OCI-M2 (cell line): Measurements from ENCODE around the gene PLCB2.

Experiments used
- DNase-seq: peaks from one replicate; lab custom pipeline; 2025; ENCODE audit not compliant: unreplicated experiment; lab: John Stamatoyannopoulos, UW

Gene PLCB2

GRCh38 chr15:40328176-40328575 lies 20.4 kb upstream of the PLCB2 start:
- DNase-seq = no peak

- DNase-seq = no peak
Measured at GRCh38 chr15:40327457-40327856, 19.7 kb upstream of the PLCB2 start.

GRCh38 chr15:40325700-40326099 lies 18.0 kb upstream of the PLCB2 start:
- DNase-seq = no peak

GRCh38 chr15:40325188-40325587 lies 17.5 kb upstream of the PLCB2 start:
- DNase-seq = no peak

DNA sequence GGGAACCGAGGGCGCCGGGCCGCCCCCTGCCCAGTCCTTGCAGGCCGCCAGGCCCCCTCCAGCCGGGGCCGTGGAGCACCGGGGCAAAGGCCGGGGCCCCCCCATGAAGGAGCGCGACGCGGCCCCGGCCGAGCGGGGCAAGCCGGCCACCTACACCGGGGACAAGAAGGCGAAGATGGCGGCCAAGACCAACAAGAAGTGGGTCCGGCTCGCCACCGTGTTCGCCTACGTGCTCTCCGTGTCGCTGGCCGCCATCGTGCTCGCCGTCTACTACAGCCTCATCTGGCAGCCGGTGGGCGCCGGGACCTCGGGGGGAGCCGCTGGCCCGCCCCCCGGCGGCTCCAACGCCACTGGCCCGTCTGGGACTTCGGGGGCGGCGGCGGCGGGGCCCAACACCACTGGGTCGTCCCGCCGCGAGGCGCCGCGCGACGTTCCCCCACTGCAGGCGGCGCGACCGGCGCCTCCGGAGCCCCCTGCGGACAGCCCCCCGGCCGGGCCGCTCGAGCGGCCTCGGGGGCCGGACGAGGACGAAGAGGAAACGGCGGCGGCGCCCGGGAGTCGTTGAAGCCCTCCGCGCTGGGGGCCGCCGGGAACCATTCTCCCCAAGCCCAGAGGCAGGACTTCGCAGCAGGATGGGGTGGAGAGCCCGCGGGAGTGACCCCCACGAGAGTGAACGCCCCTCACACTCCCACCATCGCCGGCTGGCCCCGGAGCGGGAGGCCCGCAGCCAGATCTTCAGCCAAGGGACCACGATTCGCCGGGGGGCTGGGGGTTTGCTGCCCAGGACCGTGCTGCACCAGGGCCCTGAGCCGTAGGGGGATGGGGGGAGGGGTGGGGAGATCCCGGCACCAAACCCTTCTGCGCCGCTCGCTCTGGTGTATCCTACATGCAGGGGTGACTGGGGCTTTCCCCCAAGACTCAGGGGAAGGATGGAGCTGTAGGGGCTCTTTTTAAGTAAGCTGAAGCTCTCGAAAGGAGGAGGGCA lies 16.5 kb upstream of the PLCB2 start:
- no peak for DNase-seq

DNA sequence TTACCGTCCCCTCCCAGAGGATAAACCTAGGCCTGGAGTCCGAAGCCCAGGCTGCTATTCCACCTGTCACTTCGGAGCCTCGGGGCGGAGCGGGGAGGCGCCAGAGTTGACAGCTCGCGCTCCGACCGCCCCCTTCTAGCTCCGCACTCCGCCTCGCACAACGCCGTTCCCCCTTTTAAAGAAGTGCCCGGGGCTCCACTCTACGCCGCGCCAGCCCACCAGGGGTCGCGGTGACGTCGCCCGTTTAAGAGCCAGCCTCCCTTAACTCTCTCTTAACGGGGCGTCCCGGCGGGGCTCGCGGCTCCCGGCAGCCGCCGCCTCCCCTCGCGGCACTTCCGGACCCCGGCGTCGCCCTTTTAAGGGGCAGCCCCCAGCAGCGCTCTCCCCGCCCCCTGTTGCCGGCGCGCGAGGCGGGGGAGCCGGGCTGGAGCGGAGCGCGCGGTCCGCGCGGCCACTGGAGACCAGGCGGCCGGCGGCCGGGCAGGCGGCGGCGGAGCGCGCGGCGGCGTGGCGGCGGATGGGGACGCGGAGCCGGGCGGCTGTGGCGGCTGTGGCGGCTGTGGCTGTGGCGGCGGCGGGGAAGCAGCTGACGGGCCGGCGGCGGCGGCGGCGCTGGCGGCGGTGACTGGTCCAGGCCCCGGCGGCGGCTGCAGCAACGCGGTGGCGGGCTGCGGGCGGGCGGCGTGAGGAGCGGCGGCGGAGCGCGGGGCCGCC lies 15.7 kb upstream of the PLCB2 start, which contains the start of gene INAFM2:
INAFM2 (plus strand) TSS at position 454 of the 714 bp plus-strand sequence. CDS start 364 bp downstream, outside the sequence.
- DNase-seq = peak; percentile 54

DNA sequence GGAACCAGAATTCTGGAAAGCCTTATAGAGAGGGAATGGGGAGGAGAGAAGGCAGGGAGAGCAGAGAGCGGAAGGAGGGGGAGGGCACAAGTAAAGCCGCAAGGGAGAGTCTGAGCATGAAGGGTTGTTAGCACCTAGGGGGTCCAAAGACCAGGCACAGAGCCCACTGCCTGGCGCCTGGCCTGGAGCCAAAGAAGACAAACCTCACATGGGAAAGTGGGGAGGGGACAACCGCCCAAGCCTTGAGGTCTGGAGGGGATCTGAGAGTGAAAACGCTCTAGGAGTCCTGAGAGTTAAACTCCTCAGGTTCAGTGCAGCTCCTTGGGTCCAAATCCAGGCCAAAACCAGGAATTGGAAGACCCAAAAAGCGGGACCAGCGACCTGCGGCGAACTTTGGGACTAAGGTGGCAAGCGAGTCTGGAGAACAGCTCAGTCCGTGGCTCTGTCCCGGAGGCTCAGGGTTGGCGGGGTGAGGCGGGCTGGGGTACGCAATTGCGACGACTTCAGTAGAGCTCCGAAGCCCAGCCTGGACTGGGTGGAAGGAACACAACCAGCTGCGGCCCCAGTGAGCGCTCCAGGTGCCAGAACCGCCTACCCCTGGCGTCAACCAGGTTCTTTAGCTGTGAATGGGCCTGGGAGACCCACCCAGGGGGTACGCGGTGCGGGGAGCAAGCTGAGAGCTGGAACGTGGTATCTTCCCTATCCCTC lies 14.9 kb upstream of the PLCB2 start:
- no peak for DNase-seq

- no peak for DNase-seq
Measured at GRCh38 chr15:40320931-40321371, 13.2 kb upstream of the PLCB2 start.

DNA sequence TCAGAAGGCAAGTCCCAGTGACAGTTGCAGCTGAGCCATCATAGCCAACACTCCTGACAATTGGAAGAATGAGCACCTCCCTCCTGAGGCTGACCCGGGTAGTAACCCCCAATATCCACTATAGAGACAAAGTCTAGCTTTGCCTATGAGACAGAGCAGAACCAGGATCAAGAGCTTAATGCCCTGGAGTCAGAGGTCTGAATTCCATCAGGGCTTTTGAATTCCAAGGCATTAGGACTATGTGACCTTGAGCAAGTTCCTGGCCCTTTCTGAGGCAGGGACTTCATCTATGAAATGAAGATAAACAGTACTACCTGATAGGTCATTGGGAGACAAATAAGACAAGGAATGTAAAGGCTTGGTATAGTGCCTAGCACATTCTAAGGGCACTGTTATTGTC lies 12.7 kb upstream of the PLCB2 start:
- no peak for DNase-seq

GRCh38 chr15:40317580-40317979 lies 9.8 kb upstream of the PLCB2 start:
- DNase-seq = no peak

- no peak for DNase-seq
Measured at GRCh38 chr15:40316931-40317330, 9.2 kb upstream of the PLCB2 start.

GRCh38 chr15:40314723-40315276 lies 7.1 kb upstream of the PLCB2 start:
- DNase-seq = no peak

GRCh38 chr15:40313531-40314398 lies 6.0 kb upstream of the PLCB2 start:
- no peak for DNase-seq

DNA sequence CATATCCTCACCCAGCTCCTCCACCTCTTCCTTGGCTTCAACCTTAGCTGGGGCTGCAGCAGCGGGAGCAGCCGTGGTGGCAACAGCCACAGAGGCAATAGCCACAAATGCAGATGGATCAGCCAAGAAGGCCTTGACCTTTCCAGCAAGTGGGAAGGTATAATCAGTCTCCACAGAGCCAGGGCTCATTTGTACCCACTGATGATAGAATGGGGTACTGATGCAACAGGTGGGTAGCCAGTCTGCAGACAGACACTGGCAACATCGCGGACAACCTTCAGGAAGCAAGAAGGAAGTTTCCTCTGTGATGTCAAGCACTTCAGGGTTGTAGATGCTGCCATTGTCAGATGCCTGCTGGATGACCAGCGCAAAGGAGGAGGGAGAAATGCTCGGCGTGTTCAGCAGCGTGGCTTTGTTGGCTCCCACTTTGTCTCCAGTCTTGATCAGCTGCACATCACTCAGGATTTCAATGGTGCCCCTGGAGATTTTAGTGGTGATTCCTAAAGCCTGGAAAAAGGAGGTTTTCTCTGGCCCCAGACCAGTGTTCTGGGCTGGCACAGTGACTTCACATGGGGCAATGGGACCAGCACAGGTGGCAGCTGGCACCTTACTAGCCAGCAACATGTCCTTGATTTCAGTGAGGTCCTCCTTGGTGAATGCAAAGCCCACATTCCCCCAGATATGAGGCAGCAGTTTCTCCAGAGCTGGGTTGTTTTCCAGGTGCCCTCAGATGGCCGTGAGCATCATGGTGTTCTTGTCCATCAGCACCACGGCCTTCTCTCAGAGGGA lies 4.8 kb upstream of the PLCB2 start:
- DNase-seq = no peak

DNA sequence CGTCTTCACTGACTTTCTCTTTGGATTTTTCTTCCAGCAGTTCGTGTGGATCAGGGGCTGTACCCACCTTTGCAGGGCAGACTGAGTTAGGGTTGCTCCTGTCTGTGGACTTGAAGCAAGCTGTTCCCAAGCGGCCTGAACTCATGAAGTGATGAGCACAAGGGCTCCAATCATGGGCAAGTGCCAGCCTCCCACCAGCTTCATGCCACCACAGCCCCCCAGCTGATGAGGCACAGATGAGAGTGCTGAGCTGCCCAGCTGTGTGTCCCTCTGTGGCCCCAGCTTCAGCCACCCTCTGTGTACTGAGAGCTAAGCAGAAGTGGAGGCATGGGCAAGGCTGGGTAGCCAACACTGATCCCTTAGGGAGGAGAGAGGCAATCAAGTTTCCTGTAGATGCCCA lies 3.3 kb upstream of the PLCB2 start:
- DNase-seq = no peak

DNA sequence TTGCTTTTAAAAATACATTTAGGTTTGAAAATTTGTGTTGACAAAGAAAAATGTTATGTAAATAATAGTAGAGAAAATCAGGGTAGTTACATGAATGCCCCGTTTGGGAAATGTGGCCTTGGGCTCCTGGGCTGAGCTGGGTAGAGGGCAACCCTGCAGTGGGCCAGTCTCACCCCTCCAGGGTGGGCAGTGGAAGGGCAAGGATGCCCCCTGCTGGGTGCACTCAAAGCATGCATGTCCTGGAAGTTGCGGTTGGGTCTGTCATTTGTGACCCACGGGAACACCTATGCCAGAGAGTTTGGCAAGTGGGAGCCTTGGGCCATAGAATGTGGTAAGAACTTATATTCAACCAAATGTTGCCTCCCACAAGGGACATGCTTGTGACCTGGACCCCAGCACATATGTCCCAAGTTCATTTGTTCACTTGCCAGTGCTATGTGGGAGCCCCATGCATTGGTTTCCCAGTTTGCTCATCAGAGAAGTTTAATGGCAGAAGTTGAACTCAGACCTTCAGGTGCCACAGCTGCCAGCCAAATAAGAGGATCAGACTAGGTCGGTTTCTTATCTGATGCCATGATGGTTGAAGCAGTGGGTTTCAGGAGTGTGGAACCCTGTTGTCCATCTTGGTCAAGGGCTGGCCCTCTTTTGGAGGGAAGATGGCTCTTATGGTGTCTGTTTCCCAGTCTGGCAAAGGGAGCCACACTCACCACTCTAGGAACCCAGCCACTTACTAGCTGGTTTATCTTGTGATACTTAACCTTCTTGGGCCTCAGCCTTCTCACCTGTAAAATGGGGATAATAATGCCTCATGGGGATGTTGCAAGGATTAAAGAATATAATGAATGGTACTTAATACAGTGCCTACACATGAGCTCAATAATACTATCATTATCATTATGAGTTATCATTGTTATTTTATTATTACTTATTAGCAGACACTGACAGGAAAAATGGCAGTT lies 2.5 kb upstream of the PLCB2 start:
- no peak for DNase-seq

GRCh38 chr15:40309344-40309862 lies 1.7 kb upstream of the PLCB2 start:
- no peak for DNase-seq

DNA sequence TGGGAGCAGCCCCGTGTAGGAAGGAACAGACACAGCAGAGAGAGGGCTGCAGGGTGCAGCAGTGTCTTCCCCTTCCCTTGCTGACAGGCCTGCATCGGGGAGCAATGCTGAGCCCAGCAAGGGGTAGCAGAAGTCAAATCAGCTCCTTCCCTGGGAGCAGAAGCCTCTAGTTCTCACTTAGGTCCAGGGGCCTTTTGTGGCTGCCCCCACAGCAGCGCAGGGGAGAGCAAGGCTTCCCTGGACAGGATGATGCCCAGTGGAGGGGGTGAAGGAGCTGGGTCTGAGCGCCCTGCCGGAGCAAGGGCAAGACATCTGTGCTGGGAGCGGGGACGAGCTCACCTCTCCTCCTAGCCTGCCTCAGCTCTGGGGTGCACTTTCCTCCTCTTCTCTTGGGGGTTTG lies 827 bp downstream of the PLCB2 start:
- no peak for DNase-seq
